ENCODE results near the gene LACTBL1.

LACTBL1 gene

DNA sequence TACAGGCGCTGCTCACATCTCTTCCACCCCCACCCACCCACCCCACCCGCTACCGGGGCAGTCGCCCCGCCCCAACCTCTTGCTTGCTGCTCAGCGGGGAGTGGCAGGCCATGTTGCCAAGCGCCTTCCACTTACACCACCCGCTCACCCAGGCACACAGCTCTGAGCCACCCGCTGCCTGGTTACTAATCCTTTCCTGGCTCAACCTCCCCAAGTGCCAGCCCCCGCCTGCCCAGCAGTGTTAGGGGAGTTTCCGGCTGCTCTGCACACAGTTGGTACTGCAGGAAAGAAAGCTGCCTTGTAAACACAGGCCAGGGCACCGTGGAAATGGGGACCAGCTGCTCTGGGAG lies 56.2 kb downstream of the LACTBL1 start:
- H3K4me1 ChIP-seq (ENCODE audit: low read length) = no peaks in the 10 kb centered on the region

DNA sequence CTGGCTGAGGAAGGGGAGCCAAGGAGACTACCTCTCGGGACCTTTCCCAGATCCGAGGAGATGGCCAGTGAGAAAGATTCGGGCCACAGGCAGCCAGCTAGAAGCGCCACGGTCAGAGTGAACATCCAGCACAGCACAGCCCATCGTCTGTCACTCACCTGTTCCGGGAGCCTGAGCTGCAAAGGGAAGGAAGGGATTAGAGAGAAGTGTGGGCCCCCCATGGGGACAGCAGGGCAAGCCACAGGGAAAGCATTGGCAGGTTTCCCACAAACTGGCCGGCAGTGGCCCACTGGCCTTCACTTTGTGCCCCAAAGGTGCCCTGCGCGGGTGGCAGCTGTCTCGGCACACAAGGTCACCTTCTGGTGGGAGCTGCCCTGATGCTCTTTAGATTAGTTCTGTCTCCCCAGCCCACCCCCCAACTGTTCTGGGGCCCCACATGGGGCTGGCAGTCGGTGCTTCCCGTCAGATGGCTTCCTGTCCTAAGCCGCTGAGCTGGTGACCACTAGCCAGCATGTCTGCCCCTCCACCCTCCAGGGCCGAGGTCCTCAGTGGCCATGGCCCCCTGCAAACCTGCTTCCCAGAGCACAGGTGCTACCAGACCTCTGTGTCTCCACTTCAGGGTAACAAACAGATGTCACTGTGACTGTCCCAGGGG lies 56.7 kb downstream of the LACTBL1 start:
- no peak overlapping the region for H3K4me3 ChIP-seq (ENCODE audit: low read length)
- H3K36me3 ChIP-seq (replicated peaks; ENCODE audit: insufficient read depth, low read length) = no peaks in the 10 kb centered on the region
- H3K4me1 ChIP-seq (ENCODE audit: low read length) = no peaks in the 10 kb centered on the region
- H3K79me2 ChIP-seq (ENCODE audit: low read length) = no peaks in the 10 kb centered on the region
- no peaks in the 10 kb centered on the region for H4K20me1 ChIP-seq (ENCODE audit: insufficient read depth, low read length)
- H2AFZ ChIP-seq (ENCODE audit: low read length) = no peak overlapping the region
- H3K4me2 ChIP-seq (ENCODE audit: low read depth, low read length) = no peak overlapping the region
- DNase-seq = no peak
- H3K9ac ChIP-seq (ENCODE audit: low read length) = no peak overlapping the region
- no peak overlapping the region for H3K27ac ChIP-seq (ENCODE audit: low read length)
- no peaks in the 10 kb centered on the region for H3F3A ChIP-seq (ENCODE audit: insufficient read depth, low read length)
- no peaks in the 10 kb centered on the region for H3K9me2 ChIP-seq (replicated peaks; ENCODE audit: insufficient read depth, low read length)
- H3K27me3 ChIP-seq (replicated peaks; ENCODE audit: insufficient read depth, low read length) = peaks cover 94% of the 10 kb centered on the region
- H3K9me3 ChIP-seq (replicated peaks; ENCODE audit: insufficient read depth, low read length) = no peaks in the 10 kb centered on the region
- TF ChIP-seq EZH2 (optimal IDR thresholded peaks at IDR 0.05; ENCODE audit: low read depth, low read length) (no peak), EZH2phosphoT487 (IDR thresholded peaks at IDR 0.05; ENCODE audit: low read length) (no peak)
- TF ChIP-seq, protein P1, sequence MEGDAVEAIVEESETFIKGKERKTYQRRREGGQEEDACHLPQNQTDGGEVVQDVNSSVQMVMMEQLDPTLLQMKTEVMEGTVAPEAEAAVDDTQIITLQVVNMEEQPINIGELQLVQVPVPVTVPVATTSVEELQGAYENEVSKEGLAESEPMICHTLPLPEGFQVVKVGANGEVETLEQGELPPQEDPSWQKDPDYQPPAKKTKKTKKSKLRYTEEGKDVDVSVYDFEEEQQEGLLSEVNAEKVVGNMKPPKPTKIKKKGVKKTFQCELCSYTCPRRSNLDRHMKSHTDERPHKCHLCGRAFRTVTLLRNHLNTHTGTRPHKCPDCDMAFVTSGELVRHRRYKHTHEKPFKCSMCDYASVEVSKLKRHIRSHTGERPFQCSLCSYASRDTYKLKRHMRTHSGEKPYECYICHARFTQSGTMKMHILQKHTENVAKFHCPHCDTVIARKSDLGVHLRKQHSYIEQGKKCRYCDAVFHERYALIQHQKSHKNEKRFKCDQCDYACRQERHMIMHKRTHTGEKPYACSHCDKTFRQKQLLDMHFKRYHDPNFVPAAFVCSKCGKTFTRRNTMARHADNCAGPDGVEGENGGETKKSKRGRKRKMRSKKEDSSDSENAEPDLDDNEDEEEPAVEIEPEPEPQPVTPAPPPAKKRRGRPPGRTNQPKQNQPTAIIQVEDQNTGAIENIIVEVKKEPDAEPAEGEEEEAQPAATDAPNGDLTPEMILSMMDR (IDR thresholded peaks at IDR 0.05; ENCODE audit: low read length) = no peak

More for the DNA sequence above, 56.2 kb downstream of the LACTBL1 start:
- Histone ChIP-seq H3K79me2 (ENCODE audit: low read length) (no peaks in the 10 kb centered on the region), H3K4me3 (ENCODE audit: low read length) (no peak overlapping the region), H3K27ac (ENCODE audit: low read length) (no peak overlapping the region), H4K20me1 (ENCODE audit: insufficient read depth, low read length) (no peaks in the 10 kb centered on the region), H3K9me2 (replicated peaks; ENCODE audit: insufficient read depth, low read length) (no peaks in the 10 kb centered on the region), H3K27me3 (replicated peaks; ENCODE audit: insufficient read depth, low read length) (peaks cover 95% of the 10 kb centered on the region), H3K9ac (ENCODE audit: low read length) (no peak overlapping the region), H2AFZ (ENCODE audit: low read length) (no peak overlapping the region), H3K36me3 (replicated peaks; ENCODE audit: insufficient read depth, low read length) (no peaks in the 10 kb centered on the region), H3F3A (ENCODE audit: insufficient read depth, low read length) (no peaks in the 10 kb centered on the region), H3K4me2 (ENCODE audit: low read depth, low read length) (no peak overlapping the region), H3K9me3 (replicated peaks; ENCODE audit: insufficient read depth, low read length) (no peaks in the 10 kb centered on the region)
- TF ChIP-seq EZH2 (optimal IDR thresholded peaks at IDR 0.05; ENCODE audit: low read depth, low read length) = no peak
- TF ChIP-seq EZH2phosphoT487 (IDR thresholded peaks at IDR 0.05; ENCODE audit: low read length) = no peak
- TF ChIP-seq, protein P1 (IDR thresholded peaks at IDR 0.05; ENCODE audit: low read length) = no peak
- DNase-seq = no peak

DNA sequence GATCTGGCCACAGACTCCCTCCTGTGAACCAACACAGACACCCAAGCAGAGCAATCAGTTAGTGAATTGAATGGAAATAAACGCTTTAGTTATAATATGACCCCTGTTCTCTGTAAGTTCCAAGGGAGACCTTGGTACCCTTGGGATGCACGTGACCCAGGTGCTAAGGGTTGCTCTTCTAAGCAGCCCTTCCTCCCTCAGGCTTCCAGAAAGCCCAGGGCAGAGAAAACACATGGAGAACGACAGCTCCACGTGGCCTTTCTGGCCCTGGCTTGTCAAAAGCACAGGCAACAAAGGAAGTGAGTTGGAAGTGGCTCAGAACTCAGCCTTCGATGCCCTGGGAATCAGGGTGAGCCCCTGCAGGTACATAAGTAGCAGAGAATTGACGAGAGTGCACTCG lies 57.4 kb downstream of the LACTBL1 start:
- no peak overlapping the region for H2AFZ ChIP-seq (ENCODE audit: low read length)
- H3K36me3 ChIP-seq (replicated peaks; ENCODE audit: insufficient read depth, low read length) = no peaks in the 10 kb centered on the region
- H4K20me1 ChIP-seq (ENCODE audit: insufficient read depth, low read length) = no peaks in the 10 kb centered on the region
- H3K27ac ChIP-seq (ENCODE audit: low read length) = no peak overlapping the region
- no peak overlapping the region for H3K4me2 ChIP-seq (ENCODE audit: low read depth, low read length)
- TF ChIP-seq, protein P1 (IDR thresholded peaks at IDR 0.05; ENCODE audit: low read length) = no peak
- no peak for TF ChIP-seq EZH2phosphoT487 (IDR thresholded peaks at IDR 0.05; ENCODE audit: low read length)
- TF ChIP-seq EZH2 (optimal IDR thresholded peaks at IDR 0.05; ENCODE audit: low read depth, low read length) = no peak
- H3K9ac ChIP-seq (ENCODE audit: low read length) = no peak overlapping the region
- no peak for DNase-seq
- H3K4me1 ChIP-seq (ENCODE audit: low read length) = no peaks in the 10 kb centered on the region
- H3K4me3 ChIP-seq (ENCODE audit: low read length) = no peak overlapping the region
- H3K27me3 ChIP-seq (replicated peaks; ENCODE audit: insufficient read depth, low read length) = peaks cover 92% of the 10 kb centered on the region
- H3K79me2 ChIP-seq (ENCODE audit: low read length) = no peaks in the 10 kb centered on the region
- H3F3A ChIP-seq (ENCODE audit: insufficient read depth, low read length) = no peaks in the 10 kb centered on the region
- no peaks in the 10 kb centered on the region for H3K9me3 ChIP-seq (replicated peaks; ENCODE audit: insufficient read depth, low read length)
- H3K9me2 ChIP-seq (replicated peaks; ENCODE audit: insufficient read depth, low read length) = no peaks in the 10 kb centered on the region

Data from MM.1S (cell line).